Cardiac muscle cell (in vitro differentiated cells and primary cell): ENCODE data around the gene MAPK6. TPM values are rescaled to one million over a fixed set of nuclear protein-coding genes. Genes with fewer than 3 reads are reported as not detected.

Source experiments
- DNase-seq, 2 donors: peaks; one replicate each; pipeline versions ENCODE4 v3.0.0 to v3.0.0-alpha.2; 2010 to 2017; ENCODE audit warnings: low read depth in 1 of 2, low spot score in 1 of 2
- H3K27ac ChIP-seq: fragments of 200-600 bp; sonication (generic); 2 replicates; pipeline ENCODE4 v1.5.1; 2016
- H3K27me3 ChIP-seq: fragments of 200-600 bp; sonication (generic); 2 replicates; pipeline ENCODE4 v1.6.0; 2016; ENCODE audit warnings: control low read depth
- H3K36me3 ChIP-seq: fragments of 200-600 bp; sonication (generic); 2 replicates; pipeline ENCODE4 v1.5.1; 2016; ENCODE audit warnings: control low read depth
- H3K4me1 ChIP-seq: fragments of 200-600 bp; sonication (generic); 2 replicates; pipeline ENCODE4 v1.8.1; 2017; ENCODE audit warnings: low read depth, mild to moderate bottlenecking, mixed run types
- H3K4me3 ChIP-seq: fragments of 200-600 bp; sonication (generic); 2 replicates; pipeline ENCODE4 v1.5.1; 2016; ENCODE audit warnings: mild to moderate bottlenecking
- H3K9me3 ChIP-seq: fragments of 200-600 bp; sonication (generic); 2 replicates; pipeline ENCODE4 v1.5.1; 2017; ENCODE audit warnings: low read depth, mild to moderate bottlenecking, control low read depth
- polyA plus RNA-seq: library from polyadenylated mRNA; unstranded; fragments of >200 nt; fragmentation: Nextera tagmentation; extraction: Ambion mirVana; gene quantifications from 2 replicates; pipeline ENCODE4 v1.2.1, GENCODE V29; 2016
- total RNA-seq: library from RNA; depleted of rRNA; stranded (reverse); fragments of >200 nt; gene quantifications from 2 replicates; pipeline ENCODE4 v1.2.3, GENCODE V29; 2016
- TF ChIP-seq, protein P1 (sequence below): IDR thresholded peaks from 2 replicates; pipeline ENCODE4 v1.5.1; 2012; ENCODE audit warnings: low read depth, mild to moderate bottlenecking, low read length

Gene MAPK6
- total and polyA plus RNA-seq, 2 experiments from 2014 or later: 14.1 to 24.7 TPM

- H3K27ac ChIP-seq: peak overlapping the region; percentile 9
- no peaks in the 10 kb centered on the region for H3K27me3 ChIP-seq
- TF ChIP-seq, protein P1, sequence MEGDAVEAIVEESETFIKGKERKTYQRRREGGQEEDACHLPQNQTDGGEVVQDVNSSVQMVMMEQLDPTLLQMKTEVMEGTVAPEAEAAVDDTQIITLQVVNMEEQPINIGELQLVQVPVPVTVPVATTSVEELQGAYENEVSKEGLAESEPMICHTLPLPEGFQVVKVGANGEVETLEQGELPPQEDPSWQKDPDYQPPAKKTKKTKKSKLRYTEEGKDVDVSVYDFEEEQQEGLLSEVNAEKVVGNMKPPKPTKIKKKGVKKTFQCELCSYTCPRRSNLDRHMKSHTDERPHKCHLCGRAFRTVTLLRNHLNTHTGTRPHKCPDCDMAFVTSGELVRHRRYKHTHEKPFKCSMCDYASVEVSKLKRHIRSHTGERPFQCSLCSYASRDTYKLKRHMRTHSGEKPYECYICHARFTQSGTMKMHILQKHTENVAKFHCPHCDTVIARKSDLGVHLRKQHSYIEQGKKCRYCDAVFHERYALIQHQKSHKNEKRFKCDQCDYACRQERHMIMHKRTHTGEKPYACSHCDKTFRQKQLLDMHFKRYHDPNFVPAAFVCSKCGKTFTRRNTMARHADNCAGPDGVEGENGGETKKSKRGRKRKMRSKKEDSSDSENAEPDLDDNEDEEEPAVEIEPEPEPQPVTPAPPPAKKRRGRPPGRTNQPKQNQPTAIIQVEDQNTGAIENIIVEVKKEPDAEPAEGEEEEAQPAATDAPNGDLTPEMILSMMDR: no peak
- no peaks in the 10 kb centered on the region for H3K9me3 ChIP-seq
- no peak for DNase-seq
- H3K4me3 ChIP-seq: no peak overlapping the region
- no peaks in the 10 kb centered on the region for H3K4me1 ChIP-seq
- no peaks in the 10 kb centered on the region for H3K36me3 ChIP-seq
Observed at GRCh38 chr15:52012210-52012609, 6.8 kb upstream of the MAPK6 start.

- H3K9me3 ChIP-seq: no peaks in the 10 kb centered on the region
- H3K27me3 ChIP-seq: no peaks in the 10 kb centered on the region
- peak in 1 of 2 donors; percentile 38 for DNase-seq
- no peaks in the 10 kb centered on the region for H3K36me3 ChIP-seq
- TF ChIP-seq, protein P1: no peak
- H3K4me1 ChIP-seq: no peaks in the 10 kb centered on the region
- no peak overlapping the region for H3K4me3 ChIP-seq
- H3K27ac ChIP-seq: no peak overlapping the region
Observed at GRCh38 chr15:52013151-52013791, 5.7 kb upstream of the MAPK6 start.

DNA sequence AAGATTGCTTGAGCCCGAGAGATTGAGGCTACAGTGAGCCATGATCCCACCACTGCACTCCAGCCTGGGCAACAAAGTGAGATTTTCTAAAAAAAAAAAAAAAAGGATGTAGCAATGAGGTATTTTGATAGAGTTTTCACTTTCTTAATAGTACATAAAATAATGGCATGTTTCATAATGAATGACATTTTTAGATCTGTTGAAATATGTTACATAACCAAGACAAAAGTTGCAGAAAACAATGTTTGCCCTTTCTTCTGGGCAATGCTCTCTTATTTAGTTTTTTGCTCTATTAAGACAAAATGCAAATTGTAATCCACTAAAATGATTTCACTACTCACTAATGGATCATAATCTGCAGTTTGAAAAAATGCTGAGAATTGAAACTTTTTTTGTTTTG is 4.4 kb upstream of the MAPK6 start:
- TF ChIP-seq, protein P1: no peak
- DNase-seq: no peak
- Histone ChIP-seq H3K4me3 (no peak overlapping the region), H3K27ac (no peak overlapping the region), H3K27me3 (no peaks in the 10 kb centered on the region), H3K36me3 (no peaks in the 10 kb centered on the region), H3K4me1 (no peaks in the 10 kb centered on the region), H3K9me3 (no peaks in the 10 kb centered on the region)

GRCh38 chr15:52016316-52016715 is 2.7 kb upstream of the MAPK6 start:
- no peak overlapping the region for H3K27ac ChIP-seq
- no peak for DNase-seq
- H3K27me3 ChIP-seq: no peaks in the 10 kb centered on the region
- H3K4me1 ChIP-seq: peaks cover 9% of the 10 kb centered on the region
- no peaks in the 10 kb centered on the region for H3K9me3 ChIP-seq
- TF ChIP-seq, protein P1: no peak
- no peak overlapping the region for H3K4me3 ChIP-seq
- no peaks in the 10 kb centered on the region for H3K36me3 ChIP-seq

DNA sequence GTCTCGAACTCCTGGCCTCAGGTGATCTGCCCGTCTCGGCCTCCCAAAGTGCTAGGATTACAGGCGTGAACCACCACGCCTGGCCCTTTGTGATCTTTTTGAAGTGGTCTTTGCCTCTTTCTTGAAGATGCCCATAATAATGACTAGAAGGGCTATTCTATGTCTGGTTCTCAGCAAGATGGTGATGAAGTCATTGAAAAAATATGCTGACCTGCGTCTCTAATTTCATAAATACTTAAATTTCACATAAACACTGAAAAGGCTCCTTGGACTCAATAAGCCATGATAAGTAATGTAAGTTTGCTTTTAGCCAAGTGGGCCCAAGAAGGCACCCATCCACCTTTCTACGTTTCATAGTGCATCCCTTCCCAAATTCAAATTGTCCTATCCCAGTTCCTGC is 775 bp upstream of the MAPK6 start:
- H3K27me3 ChIP-seq: no peaks in the 10 kb centered on the region
- H3K36me3 ChIP-seq: no peaks in the 10 kb centered on the region
- TF ChIP-seq, protein P1: no peak
- no peak overlapping the region for H3K4me3 ChIP-seq
- peaks cover 10% of the 10 kb centered on the region for H3K4me1 ChIP-seq
- H3K9me3 ChIP-seq: no peaks in the 10 kb centered on the region
- no peak for DNase-seq
- no peak overlapping the region for H3K27ac ChIP-seq
